HG03039 (cell line): ENCODE data around the gene RBFA.

Source experiments
- ATAC-seq: cut with Tn5 transposase; IDR thresholded peaks from one replicate; pipeline ENCODE4 v1.9.1; 2021; ENCODE audit warnings: mild to moderate bottlenecking, moderate library complexity; ENCODE audit not compliant: unreplicated experiment

Gene RBFA

GRCh38 chr18:80070825-80071224, 36.6 kb downstream of the RBFA start:
- ATAC-seq: no peak

- no peak for ATAC-seq
Observed at GRCh38 chr18:80074183-80074582, 39.9 kb downstream of the RBFA start.

- ATAC-seq: no peak
Observed at GRCh38 chr18:80074697-80075096, 40.5 kb downstream of the RBFA start.

GRCh38 chr18:80075940-80076339, 41.7 kb downstream of the RBFA start:
- ATAC-seq: no peak

GRCh38 chr18:80076379-80076778, 42.1 kb downstream of the RBFA start:
- no peak for ATAC-seq

- ATAC-seq: no peak
Observed at GRCh38 chr18:80077873-80078272, 43.6 kb downstream of the RBFA start.
